ENCODE measurements around the gene HERC2.

DNA sequence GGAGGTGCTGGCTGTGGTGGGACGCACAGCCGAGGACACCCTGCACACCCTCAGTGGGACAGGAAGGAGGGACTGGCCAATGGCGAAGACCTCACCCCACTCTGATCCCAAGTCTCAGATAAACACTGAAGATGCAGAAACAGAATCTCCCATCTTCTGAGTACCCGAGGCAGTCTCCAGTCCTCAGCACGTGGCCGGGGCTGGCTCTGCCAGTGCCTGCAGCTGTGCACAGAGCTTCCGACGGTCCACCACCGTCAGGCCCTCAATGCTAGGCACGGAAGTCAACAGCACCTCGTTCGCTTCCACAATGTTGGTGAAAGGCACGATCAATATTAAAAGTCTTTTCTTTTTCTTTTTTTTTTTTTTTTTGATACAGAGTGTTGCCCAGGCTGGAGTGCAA is 206.1 kb downstream of the HERC2 start:
- TF ChIP-seq ZNF124 (CRISPR knock-in tag; IDR thresholded peaks at IDR 0.05), result no peak
- TF ChIP-seq NFIC (IDR thresholded peaks at IDR 0.05; ENCODE audit: low read length), result no peak
- TF ChIP-seq FOXA1 (IDR thresholded peaks at IDR 0.05), result no peak
- TF ChIP-seq FOXA1 (CRISPR knock-in tag; IDR thresholded peaks at IDR 0.05), result no peak
- TF ChIP-seq POLR2A (IDR thresholded peaks at IDR 0.05; ENCODE audit: insufficient read depth in 1 of 2, low read depth in 2 of 2, low read length in 2 of 2), result no peak
- TF ChIP-seq, protein P1, sequence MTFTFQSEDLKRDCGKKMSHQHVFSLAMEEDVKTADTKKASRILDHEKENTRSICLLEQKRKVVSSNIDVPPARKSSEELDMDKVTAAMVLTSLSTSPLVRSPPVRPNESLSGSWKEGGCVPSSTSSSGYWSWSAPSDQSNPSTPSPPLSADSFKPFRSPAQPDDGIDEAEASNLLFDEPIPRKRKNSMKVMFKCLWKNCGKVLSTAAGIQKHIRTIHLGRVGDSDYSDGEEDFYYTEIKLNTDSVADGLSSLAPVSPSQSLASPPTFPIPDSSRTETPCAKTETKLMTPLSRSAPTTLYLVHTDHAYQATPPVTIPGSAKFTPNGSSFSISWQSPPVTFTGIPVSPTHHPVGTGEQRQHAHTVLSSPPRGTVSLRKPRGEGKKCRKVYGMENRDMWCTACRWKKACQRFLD (CRISPR knock-in tag; IDR thresholded peaks at IDR 0.05; ENCODE audit: borderline replicate concordance), result no peak

Measured in HepG2 (cell line).